ENCODE results near the gene METRNL.
"Not testable (repeated sequence)": the region's sequence is repeated elsewhere in the genome, so short reads cannot be mapped to it uniquely, and the experiment has no call there.

The METRNL gene

DNA sequence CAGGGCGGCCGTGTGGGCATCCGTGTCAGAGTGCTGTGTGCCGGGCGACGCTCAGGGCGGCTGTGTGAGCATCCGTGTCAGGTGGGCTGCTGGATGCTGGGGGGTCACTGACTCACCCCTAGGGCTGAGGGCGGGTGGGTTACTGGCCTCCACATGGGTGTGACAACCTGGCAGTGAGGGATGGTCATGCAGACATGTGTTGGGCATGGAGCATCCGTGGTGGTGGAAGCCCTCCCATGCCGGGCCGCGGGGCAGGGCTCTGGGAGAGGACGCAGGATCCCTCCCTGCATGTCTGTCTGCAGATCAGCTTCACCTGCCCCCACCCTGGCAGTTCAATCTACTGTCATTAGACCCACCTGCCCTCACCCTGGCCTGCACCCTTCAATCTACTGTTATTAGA lies 56.3 kb downstream of the METRNL start:
- H3K9ac ChIP-seq: no peak overlapping the region
- H3K36me3 ChIP-seq: no peaks in the 10 kb centered on the region
- peaks cover 64% of the 10 kb centered on the region for H3K27me3 ChIP-seq
- TF ChIP-seq Cebpa-rat (IDR thresholded peaks at IDR 0.05): no peak
- no peaks in the 10 kb centered on the region for H3K9me3 ChIP-seq
- H4K20me1 ChIP-seq: no peaks in the 10 kb centered on the region; the same call in 1 of the 2 replicates
- H3K4me1 ChIP-seq: peaks cover 12% of the 10 kb centered on the region; the same call in 1 of the 2 replicates
- no peak overlapping the region for H3K4me3 ChIP-seq
- no peak overlapping the region for H3K27ac ChIP-seq
- H3K4me2 ChIP-seq: no peak overlapping the region

DNA sequence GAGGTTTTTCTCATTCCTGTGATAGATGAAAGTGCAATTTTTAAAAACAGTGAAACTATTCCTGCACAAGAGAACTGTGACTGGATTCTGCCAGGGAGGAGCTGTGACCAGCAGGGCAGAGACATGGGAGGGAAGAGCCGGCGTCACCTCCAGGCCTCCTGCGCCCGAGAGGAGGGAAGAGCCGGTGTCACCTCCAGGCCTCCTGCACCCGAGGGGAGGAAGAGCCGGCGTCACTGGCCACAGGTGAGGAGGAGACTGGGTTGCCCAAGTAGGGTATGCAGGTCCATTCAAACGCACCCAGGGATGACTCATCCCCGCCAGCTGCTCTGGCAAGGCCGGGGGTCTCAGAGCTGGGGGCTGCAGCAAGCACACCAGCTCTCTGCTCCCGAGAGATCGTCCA lies 56.7 kb downstream of the METRNL start:
- peaks cover 12% of the 10 kb centered on the region; the same call in 1 of the 2 replicates for H3K4me1 ChIP-seq
- no peak overlapping the region for H3K4me3 ChIP-seq
- peaks cover 64% of the 10 kb centered on the region for H3K27me3 ChIP-seq
- no peak for TF ChIP-seq Cebpa-rat (IDR thresholded peaks at IDR 0.05)
- no peaks in the 10 kb centered on the region for H3K9me3 ChIP-seq
- no peaks in the 10 kb centered on the region for H3K36me3 ChIP-seq
- H3K27ac ChIP-seq: no peak overlapping the region
- H4K20me1 ChIP-seq: no peaks in the 10 kb centered on the region; the same call in 1 of the 2 replicates
- no peak overlapping the region for H3K9ac ChIP-seq
- H3K4me2 ChIP-seq: no peak overlapping the region

DNA sequence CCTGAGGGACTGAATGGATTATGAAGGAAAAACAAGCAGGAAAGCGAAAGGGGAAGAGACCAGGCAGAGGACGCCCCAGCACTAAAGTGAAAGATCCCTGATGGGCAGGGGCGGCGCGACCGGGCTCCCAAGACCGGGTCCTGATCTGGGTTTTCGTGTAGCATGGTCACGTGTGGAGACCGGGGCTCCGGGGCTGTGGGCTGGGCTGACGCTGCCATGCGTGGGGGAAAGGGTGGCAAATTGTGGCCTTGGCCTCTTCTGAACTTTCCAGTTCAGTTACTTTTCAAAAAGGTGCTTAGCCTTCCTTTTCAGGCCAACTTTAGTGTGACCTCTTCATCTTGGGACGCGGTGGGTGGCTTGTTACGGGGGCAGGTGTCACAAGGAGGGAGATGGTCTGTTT lies 57.5 kb downstream of the METRNL start:
- Histone ChIP-seq H3K4me3 (no peak overlapping the region), H3K27ac (no peak overlapping the region), H3K4me2 (no peak overlapping the region), H3K4me1 (peaks cover 12% of the 10 kb centered on the region; the same call in 1 of the 2 replicates), H3K9me3 (no peaks in the 10 kb centered on the region), H3K9ac (no peak overlapping the region), H3K27me3 (peaks cover 64% of the 10 kb centered on the region), H4K20me1 (no peaks in the 10 kb centered on the region; the same call in 1 of the 2 replicates), H3K36me3 (no peaks in the 10 kb centered on the region)
- no peak for TF ChIP-seq Cebpa-rat (IDR thresholded peaks at IDR 0.05)

DNA sequence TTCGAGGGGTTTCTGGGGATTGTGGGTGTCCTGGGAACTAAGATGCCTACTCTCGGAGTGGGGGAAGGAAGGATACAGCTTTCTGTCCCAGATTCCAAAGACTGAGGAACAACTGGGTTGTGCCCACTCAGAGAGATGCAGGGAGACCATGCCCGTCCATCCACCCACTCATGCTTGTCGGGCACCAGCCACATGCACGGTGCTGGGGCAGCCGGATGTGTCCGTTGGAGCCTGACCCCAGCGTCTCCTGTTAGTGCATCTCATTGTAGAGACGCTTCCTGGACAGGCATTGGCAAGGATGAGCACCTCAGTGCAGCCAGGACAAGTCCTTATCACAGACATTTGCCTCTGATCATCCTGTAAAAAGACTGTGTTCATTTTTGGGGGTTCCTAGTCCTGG lies 58.1 kb downstream of the METRNL start:
- Histone ChIP-seq H3K9me3 (0 out of 2 replicates have a peak, but pooled peaks cover under 1% of the 10 kb centered on the region), H3K4me1 (peaks cover 12% of the 10 kb centered on the region; the same call in 1 of the 2 replicates), H3K27ac (no peak overlapping the region), H3K4me2 (no peak overlapping the region; the same call in 1 of the 2 replicates), H3K27me3 (peaks cover 62% of the 10 kb centered on the region), H3K36me3 (no peaks in the 10 kb centered on the region), H3K4me3 (no peak overlapping the region), H3K9ac (no peak overlapping the region), H4K20me1 (no peaks in the 10 kb centered on the region; the same call in 1 of the 2 replicates)
- no peak for TF ChIP-seq Cebpa-rat (IDR thresholded peaks at IDR 0.05)

DNA sequence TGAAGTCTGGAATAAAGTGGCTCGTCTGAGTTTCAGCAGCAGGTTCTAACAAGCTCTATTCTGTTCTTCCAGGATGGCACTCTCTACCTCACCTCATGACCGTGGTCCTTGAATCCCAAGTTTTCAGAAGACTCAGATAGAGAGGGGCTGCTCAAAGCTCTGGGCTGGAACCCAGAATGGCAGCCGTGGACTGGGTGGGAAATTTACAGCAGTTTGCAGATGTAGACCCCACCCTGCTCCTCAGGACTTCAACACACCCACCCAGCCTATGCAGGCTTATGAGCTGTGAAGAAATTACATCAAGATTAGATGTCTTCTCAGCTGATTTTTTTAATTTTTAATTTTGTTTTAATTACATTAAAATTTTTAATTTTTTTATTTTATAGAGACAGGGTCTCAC lies 59.4 kb downstream of the METRNL start:
- Histone ChIP-seq H4K20me1 (no peaks in the 10 kb centered on the region; the same call in 1 of the 2 replicates), H3K27ac (no peak overlapping the region), H3K4me3 (no peak overlapping the region), H3K9ac (no peak overlapping the region), H3K4me1 (peaks cover 14% of the 10 kb centered on the region), H3K36me3 (no peaks in the 10 kb centered on the region), H3K27me3 (peaks cover 49% of the 10 kb centered on the region), H3K4me2 (no peak overlapping the region), H3K9me3 (0 out of 2 replicates have a peak, but pooled peaks cover 5% of the 10 kb centered on the region)
- TF ChIP-seq Cebpa-rat (IDR thresholded peaks at IDR 0.05): no peak

DNA sequence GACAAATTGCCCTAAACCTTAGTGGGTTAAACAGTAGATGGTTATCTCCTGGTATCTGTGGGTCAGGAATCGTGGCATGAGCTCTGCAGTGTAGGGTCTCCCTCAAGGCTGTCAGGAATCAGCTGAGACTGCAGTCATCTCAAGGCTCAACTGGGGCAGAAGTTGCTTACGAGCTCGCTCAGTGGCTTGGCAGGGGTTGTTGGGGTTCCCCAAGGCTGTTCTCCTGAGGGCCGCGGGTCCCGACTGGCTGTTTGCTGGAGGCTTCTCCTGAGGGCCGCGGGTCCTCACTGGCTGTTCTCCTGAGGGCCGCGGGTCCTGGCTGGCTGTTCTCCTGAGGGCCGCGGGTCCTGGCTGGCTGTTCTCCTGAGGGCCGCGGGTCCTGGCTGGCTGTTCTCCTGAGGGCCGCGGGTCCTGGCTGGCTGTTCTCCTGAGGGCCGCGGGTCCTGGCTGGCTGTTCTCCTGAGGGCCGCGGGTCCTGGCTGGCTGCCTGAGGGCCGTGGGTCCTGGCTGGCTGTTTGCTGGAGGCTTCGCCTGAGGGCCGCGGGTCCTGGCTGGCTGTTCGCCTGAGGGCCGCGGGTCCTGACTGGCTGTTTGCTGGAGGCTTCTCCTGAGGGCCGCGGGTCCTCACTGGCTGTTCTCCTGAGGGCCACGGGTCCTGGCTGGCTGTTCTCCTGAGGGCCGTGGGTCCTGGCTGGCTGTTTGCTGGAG lies 60.3 kb downstream of the METRNL start:
- not testable (repeated sequence) for H3K9me3 ChIP-seq, H3K4me3 ChIP-seq, H3K9ac ChIP-seq, H4K20me1 ChIP-seq, H3K36me3 ChIP-seq, H3K27ac ChIP-seq, H3K4me2 ChIP-seq
- Histone ChIP-seq H3K4me1 (peaks cover 23% of the 10 kb centered on the region), H3K27me3 (peaks cover 41% of the 10 kb centered on the region)

DNA sequence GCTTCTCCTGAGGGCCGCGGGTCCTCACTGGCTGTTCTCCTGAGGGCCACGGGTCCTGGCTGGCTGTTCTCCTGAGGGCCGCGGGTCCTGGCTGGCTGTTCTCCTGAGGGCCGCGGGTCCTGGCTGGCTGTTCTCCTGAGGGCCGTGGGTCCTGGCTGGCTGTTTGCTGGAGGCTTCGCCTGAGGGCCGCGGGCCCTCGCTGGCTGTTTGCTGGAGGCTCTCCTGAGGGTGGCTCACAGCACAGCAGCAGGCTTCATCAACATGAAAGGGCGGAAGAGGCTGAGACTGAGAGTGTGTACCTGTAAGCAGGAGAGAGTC lies 60.8 kb downstream of the METRNL start:
- not testable (repeated sequence) for H3K9me3 ChIP-seq, H3K4me2 ChIP-seq, H3K4me3 ChIP-seq, H3K9ac ChIP-seq, H3K27ac ChIP-seq, H4K20me1 ChIP-seq, H3K36me3 ChIP-seq
- Histone ChIP-seq H3K27me3 (peaks cover 36% of the 10 kb centered on the region), H3K4me1 (peaks cover 28% of the 10 kb centered on the region)

DNA sequence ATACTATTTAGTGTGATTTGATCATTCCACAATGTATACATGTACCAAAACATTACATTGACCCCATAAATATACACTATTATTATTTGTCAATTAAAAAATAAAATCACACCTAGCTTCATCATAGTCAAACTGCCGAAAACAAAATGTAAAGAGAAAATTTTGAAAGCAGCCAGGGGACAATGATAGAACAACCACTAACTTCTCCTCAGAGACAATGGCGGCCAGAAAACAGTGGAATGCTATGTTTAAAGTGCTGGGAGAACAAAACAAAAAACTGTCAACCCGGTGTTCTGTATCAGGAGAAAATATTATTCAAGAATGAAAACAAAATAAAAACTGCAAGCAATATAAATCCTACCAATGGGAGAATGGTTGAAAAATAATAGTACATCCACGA lies 63.2 kb downstream of the METRNL start:
- Histone ChIP-seq H3K36me3 (no peaks in the 10 kb centered on the region), H3K9ac (no peak overlapping the region), H3K4me3 (no peak overlapping the region), H4K20me1 (no peaks in the 10 kb centered on the region), H3K4me1 (peaks cover 27% of the 10 kb centered on the region), H3K4me2 (no peak overlapping the region), H3K27ac (no peak overlapping the region), H3K27me3 (peaks cover 12% of the 10 kb centered on the region), H3K9me3 (0 out of 2 replicates have a peak, but pooled peaks cover 5% of the 10 kb centered on the region)
- TF ChIP-seq Cebpa-rat (IDR thresholded peaks at IDR 0.05): no peak

DNA sequence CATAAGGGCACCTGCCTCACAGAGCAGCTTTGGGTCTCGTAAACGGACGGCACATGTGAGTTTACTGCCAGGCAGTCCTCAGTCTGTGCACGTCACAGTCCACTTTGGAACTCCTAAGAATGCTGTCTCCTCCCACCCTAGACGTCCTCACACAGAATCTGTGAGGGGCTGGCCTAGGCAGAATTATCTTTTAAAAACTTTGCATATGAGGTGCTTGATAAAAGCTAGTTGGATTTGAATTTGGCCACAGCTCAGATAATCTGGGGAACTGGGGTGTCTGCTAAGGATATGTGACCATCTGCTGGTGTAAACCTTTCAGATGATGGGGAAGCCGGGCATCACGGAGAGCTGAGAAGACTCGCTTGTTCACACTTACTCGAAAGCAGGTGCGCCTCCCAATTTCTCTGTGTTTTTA lies 64.4 kb downstream of the METRNL start:
- Histone ChIP-seq H3K27me3 (0 out of 2 replicates have a peak, but pooled peaks cover under 1% of the 10 kb centered on the region), H3K9ac (0 out of 2 replicates have a peak overlapping the region, but pooled peaks have one; percentile 10)

More for the DNA sequence above, 64.4 kb downstream of the METRNL start:
- H3K27ac ChIP-seq: no peak overlapping the region
- H3K4me1 ChIP-seq: peaks cover 25% of the 10 kb centered on the region
- no peak overlapping the region for H3K4me3 ChIP-seq
- H3K4me2 ChIP-seq: peak overlapping the region; percentile 72
- TF ChIP-seq Cebpa-rat (IDR thresholded peaks at IDR 0.05): no peak
- 0 out of 2 replicates have a peak, but pooled peaks cover 5% of the 10 kb centered on the region for H3K9me3 ChIP-seq
- no peaks in the 10 kb centered on the region for H3K36me3 ChIP-seq
- H4K20me1 ChIP-seq: no peaks in the 10 kb centered on the region
